GM19239 (cell line): Measurements from ENCODE around the gene MYOZ1.
"Not testable (repeated sequence)": the region's sequence is repeated elsewhere in the genome, so short reads cannot be mapped to it uniquely, and the experiment has no call there.

ENCODE experiments used
- DNase-seq: peaks from one replicate; pipeline ENCODE4 v3.0.0; 2011; ENCODE audit warnings: low spot score; ENCODE audit not compliant: insufficient read length
- FAIRE-seq: peaks from 2 replicates; lab custom pipeline; 2011; peaks lifted over from hg19 to GRCh38; lab: Jason Lieb, UNC

The MYOZ1 gene

GRCh38 chr10:73617143-73617542 lies 24.1 kb downstream of the MYOZ1 start:
- not testable (repeated sequence) for FAIRE-seq, DNase-seq

DNA sequence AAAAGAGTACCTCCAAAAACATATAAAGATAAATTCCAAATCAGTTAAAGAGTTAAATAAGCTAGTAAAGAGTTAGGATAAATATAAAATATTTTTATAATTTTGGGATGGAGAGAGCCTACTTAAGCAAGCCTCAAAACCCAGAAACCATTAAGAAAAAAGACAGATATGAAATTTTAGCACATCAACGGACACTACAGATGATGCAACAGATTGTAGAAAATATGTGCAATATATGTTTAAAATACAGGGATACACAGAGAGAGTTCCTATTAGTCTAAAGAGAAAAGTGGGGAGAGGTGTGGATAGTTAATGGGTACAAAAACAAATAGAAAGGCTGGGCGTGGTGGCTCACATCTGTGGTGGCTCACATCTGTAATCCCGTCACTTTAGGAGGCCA lies 26.6 kb downstream of the MYOZ1 start:
- FAIRE-seq (no peak), DNase-seq (no peak)

GRCh38 chr10:73609116-73609515 lies 32.2 kb downstream of the MYOZ1 start:
- FAIRE-seq, result no peak
- no peak for DNase-seq

DNA sequence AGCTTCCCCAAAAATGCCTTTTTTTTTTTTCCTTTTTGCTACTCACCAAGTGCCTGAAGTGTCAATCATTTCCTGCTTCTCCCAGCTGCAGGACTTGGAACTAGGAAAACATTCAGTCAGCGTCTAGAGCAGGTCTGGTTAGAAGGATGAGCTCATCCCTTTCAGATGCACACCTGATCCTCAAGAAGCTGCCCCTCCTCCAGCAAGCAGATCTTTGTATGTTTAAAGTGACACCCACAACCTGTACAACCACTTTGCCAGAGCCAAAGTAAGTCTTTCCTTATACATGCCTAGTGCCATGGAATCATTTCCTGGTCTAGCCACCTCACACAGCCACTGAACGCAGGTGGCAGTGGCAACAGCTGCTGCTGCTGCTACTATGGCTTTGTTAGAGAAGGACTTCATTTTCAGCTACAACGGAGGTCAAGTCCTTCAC lies 39.8 kb downstream of the MYOZ1 start:
- FAIRE-seq, result no peak

GRCh38 chr10:73597346-73597745 lies 43.9 kb downstream of the MYOZ1 start:
- FAIRE-seq (no peak), DNase-seq (no peak)

More for the DNA sequence above, 39.8 kb downstream of the MYOZ1 start:
- DNase-seq, result no peak

DNA sequence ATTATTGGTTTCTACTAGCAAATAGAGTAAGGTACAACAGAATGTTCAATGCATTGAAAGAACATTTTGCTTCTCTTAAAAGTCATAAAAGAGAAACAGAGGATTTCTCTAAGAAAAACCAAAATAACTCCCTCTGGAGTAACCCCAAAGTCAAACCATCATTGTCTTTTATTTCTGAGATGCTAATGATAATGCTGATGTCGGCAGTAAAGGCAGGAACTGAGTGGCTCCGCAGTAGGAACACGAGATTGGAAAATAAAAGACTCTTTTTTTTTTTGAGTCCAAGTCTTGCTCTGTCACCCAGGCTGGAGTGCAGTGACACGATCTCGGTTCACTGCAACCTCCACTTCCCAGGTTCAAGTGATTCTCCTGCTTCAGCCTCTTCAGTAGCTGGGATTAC lies 47.5 kb downstream of the MYOZ1 start:
- FAIRE-seq, result no peak
- no peak for DNase-seq

DNA sequence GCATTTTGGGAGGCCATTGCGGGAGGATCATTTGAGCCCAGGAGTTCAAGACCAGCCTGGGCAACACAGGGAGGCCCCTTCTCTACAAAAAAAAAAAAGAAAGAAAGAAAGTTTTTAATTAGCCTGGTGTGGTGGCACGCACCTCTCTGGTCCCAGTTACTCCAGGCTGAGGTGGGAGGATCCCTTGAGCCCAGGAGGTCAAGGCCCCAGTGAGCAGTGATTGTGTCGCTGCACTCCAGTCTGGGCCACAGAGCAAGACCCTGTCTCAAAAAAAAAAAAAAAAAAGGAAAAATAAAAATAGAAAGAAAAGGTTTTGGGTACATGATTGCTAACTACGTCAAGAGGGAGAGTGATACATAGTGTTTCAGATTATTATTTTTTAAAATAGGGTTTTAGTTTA lies 48.2 kb downstream of the MYOZ1 start:
- no peak for DNase-seq
- no peak for FAIRE-seq

DNA sequence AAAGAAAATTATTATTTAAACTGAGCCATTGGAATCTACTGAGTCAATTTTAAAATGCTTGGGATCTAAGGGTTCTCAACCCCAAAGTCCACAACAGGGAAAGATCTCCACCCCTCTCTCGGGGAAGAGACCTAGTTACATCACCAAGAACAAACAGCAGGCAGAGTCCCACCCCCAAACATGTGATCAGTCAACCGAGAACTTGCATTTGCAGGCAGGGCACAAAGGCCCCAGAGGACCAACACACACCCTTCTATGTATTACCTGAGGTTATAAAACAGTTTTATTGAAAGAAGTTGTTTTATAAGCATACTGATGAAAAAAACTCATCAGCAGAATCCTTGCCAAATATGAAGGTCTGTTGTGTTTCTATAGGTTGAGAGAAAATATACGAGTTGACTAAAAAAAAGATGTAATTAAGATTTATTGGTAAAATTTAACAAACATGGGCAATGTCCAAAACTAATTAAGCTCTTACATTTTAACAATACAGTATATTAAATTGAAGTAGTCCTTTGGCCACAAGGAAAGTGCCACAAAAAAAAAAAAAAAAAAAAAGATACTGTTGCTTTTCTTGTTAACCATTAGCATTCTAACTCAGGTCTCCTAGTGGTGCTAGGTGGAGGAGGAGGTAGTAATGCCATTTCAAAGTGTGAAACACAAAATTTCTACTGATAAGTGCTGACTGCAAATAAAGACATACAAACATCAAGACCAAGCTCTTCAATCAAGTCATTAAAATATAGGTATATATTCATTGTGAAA lies 49.2 kb downstream of the MYOZ1 start:
- FAIRE-seq, result peak; percentile 91
- peak; percentile 40 for DNase-seq

GRCh38 chr10:73590881-73591799 lies 50.1 kb downstream of the MYOZ1 start, which contains the start of gene USP54:
USP54 (minus strand) TSS chr10:73591342; CDS start chr10:73575658, 15,684 bp downstream.
- no peak for DNase-seq
- peak; percentile 83 for FAIRE-seq

DNA sequence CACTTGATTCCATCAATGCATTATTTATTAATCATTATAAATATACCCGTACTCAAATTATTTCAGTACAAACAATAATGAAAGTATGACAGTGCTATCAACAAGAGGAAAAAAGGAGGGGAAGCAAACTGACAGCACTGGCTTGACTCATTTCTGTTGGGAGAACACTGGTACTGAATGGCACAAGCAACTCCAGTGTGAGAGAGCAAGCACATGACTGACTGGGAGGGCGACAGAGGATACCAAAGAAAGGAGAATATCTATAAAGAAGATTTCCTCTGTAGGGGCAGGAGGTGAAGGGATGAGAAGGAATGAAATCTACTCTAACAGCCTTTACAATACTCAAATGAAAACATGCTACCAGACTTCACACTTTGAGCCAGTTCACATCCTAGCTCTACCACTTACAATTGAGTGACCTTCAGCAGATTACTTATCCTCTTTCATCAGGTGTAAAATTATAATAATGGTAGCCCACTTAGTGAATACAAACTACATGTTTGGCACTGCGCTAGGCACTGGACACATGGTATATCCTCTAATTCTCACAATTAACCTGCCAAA lies 51.6 kb downstream of the MYOZ1 start:
- no peak for DNase-seq
- FAIRE-seq, result no peak

DNA sequence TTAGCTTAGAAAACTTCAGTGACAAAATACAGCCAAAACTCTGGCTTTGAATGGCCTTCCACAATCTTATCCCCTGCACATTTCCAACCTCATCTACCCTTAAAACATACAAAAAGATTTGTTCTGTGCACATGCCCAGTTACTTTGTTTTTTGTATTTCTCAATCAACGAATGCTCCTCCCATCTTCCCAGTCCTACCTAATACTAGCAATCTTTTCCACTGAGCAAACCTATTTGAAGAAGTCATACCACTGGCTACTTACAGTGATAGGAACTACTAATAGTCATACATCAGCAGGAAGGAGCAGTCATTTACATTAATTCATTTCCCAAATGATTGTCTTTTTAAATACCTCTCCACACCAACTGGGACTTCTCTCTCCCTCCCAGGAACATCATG lies 52.6 kb downstream of the MYOZ1 start:
- no peak for DNase-seq
- FAIRE-seq, result no peak

GRCh38 chr10:73586583-73586984 lies 54.7 kb downstream of the MYOZ1 start:
- no peak for FAIRE-seq

DNA sequence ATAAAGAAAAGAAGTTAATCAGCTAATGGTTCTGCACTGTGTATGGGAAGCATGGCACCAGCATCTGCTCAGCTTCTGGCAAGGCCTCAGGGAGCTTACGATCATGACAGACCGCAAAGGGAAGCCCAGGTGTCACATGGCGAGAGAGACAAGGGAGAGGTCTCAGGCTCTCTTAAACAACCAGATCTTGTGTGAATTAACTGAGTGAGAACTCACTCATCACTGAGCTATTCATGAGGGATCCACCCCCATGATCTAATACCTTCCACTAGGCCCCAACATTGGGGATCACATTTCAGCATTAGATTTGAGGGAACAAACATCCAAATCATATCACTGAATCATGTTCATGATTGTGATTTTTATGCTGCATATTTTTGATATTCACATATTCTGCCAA lies 55.9 kb downstream of the MYOZ1 start:
- FAIRE-seq, result no peak
- DNase-seq, result no peak

More at GRCh38 chr10:73586583-73586984, 54.7 kb downstream of the MYOZ1 start:
- DNase-seq, result no peak

- FAIRE-seq (peak; percentile 49), DNase-seq (peak; percentile 20)
Measured at GRCh38 chr10:73584737-73585136, 56.5 kb downstream of the MYOZ1 start.

- DNase-seq (no peak), FAIRE-seq (no peak)
Measured at GRCh38 chr10:73581918-73582317, 59.4 kb downstream of the MYOZ1 start.
